ENCODE measurements around the gene RAB27B.

The RAB27B gene

GRCh38 chr18:54916507-54916906, 88.2 kb downstream of the RAB27B start:
- DNase-seq, result no peak

- DNase-seq, result no peak
These were observed 89.8 kb downstream of the RAB27B start for GRCh38 chr18:54918060-54918459.

GRCh38 chr18:54919412-54919811, 91.1 kb downstream of the RAB27B start:
- DNase-seq, result no peak

GRCh38 chr18:54923339-54923956, 95.2 kb downstream of the RAB27B start:
- DNase-seq, result no peak

GRCh38 chr18:54924948-54925347, 96.7 kb downstream of the RAB27B start:
- no peak for DNase-seq

GRCh38 chr18:54926593-54927325, 98.5 kb downstream of the RAB27B start:
- DNase-seq, result no peak

- DNase-seq, result no peak
These were observed 100.0 kb downstream of the RAB27B start for GRCh38 chr18:54928236-54928635.

- DNase-seq, result no peak
These were observed 102.9 kb downstream of the RAB27B start for GRCh38 chr18:54931152-54931551.

- no peak for DNase-seq
These were observed 104.2 kb downstream of the RAB27B start for GRCh38 chr18:54932472-54932871.

GRCh38 chr18:54938506-54938905, 110.2 kb downstream of the RAB27B start:
- DNase-seq, result no peak

GRCh38 chr18:54939361-54939917, 111.2 kb downstream of the RAB27B start:
- DNase-seq, result no peak

- no peak for DNase-seq
These were observed 113.9 kb downstream of the RAB27B start for GRCh38 chr18:54942144-54942543.

GRCh38 chr18:54942569-54942968, 114.3 kb downstream of the RAB27B start:
- DNase-seq, result no peak

Data from amniotic stem cell (primary cell).